Measurements from ENCODE around the gene MN1. TPM values are rescaled to one million over a fixed set of nuclear protein-coding genes. Genes with fewer than 3 reads are reported as not detected.

The MN1 gene
- polyA plus RNA-seq, 4 donors, result 0.81 to 2.6 (median 2.1) TPM; not detected in 1

- Histone ChIP-seq H3K9me3 (ENCODE audit: control insufficient read depth in 2 of 2, insufficient read depth in 1 of 2, low read depth in 1 of 2, low read length in 1 of 2) (no peaks in the 10 kb centered on the region), H3K4me3 (ENCODE audit: low read depth in 1 of 3, low read length in 3 of 3) (no peak overlapping the region), H3K27ac (ENCODE audit: low read depth in 1 of 3, low read length in 2 of 3) (no peak overlapping the region), H3K4me1 (ENCODE audit: control insufficient read depth in 3 of 3, insufficient read depth in 2 of 3, low read depth in 1 of 3, low read length in 2 of 3) (peaks cover 0 to 3% (median 0%) of the 10 kb centered on the region in 3 donors), H3K27me3 (ENCODE audit: control insufficient read depth in 3 of 3, insufficient read depth in 3 of 3, low read length in 3 of 3) (no peaks in the 10 kb centered on the region), H3K36me3 (ENCODE audit: control insufficient read depth in 3 of 3, insufficient read depth in 2 of 3, low read depth in 1 of 3, low read length in 3 of 3) (no peaks in the 10 kb centered on the region)
- FAIRE-seq, result no peak
- no peak for DNase-seq
- 62 to 80% (median 76%) methylated on average over 8 of the region's 8 CpGs for WGBS, 3 donors
Observed at GRCh38 chr22:27709919-27710675, 91.5 kb downstream of the MN1 start.

GRCh38 chr22:27706489-27706888, 95.1 kb downstream of the MN1 start:
- DNase-seq (no peak), FAIRE-seq (no peak)
- H3K9me3 ChIP-seq (ENCODE audit: control insufficient read depth in 2 of 2, insufficient read depth in 1 of 2, low read depth in 1 of 2, low read length in 1 of 2), result peaks cover 0 to 11% of the 10 kb centered on the region in 2 donors
- WGBS, 3 donors, result 81 to 90% (median 89%) methylated on average over 5 of the region's 5 CpGs
- H3K4me3 ChIP-seq (ENCODE audit: low read depth in 1 of 3, low read length in 3 of 3), result no peak overlapping the region
- H3K27me3 ChIP-seq (ENCODE audit: control insufficient read depth in 3 of 3, insufficient read depth in 3 of 3, low read length in 3 of 3), result no peaks in the 10 kb centered on the region
- no peaks in the 10 kb centered on the region for H3K36me3 ChIP-seq (ENCODE audit: control insufficient read depth in 3 of 3, insufficient read depth in 2 of 3, low read depth in 1 of 3, low read length in 3 of 3)
- H3K27ac ChIP-seq (ENCODE audit: low read depth in 1 of 3, low read length in 2 of 3), result no peak overlapping the region
- no peaks in the 10 kb centered on the region for H3K4me1 ChIP-seq (ENCODE audit: control insufficient read depth in 3 of 3, insufficient read depth in 2 of 3, low read depth in 1 of 3, low read length in 2 of 3)

GRCh38 chr22:27705408-27706080, 96.0 kb downstream of the MN1 start:
- no peaks in the 10 kb centered on the region for H3K36me3 ChIP-seq (ENCODE audit: control insufficient read depth in 3 of 3, insufficient read depth in 2 of 3, low read depth in 1 of 3, low read length in 3 of 3)
- H3K4me1 ChIP-seq (ENCODE audit: control insufficient read depth in 3 of 3, insufficient read depth in 2 of 3, low read depth in 1 of 3, low read length in 2 of 3), result no peaks in the 10 kb centered on the region
- no peak overlapping the region for H3K27ac ChIP-seq (ENCODE audit: low read depth in 1 of 3, low read length in 2 of 3)
- no peak overlapping the region for H3K4me3 ChIP-seq (ENCODE audit: low read depth in 1 of 3, low read length in 3 of 3)
- peaks cover 0 to 11% of the 10 kb centered on the region in 2 donors for H3K9me3 ChIP-seq (ENCODE audit: control insufficient read depth in 2 of 2, insufficient read depth in 1 of 2, low read depth in 1 of 2, low read length in 1 of 2)
- DNase-seq (no peak), FAIRE-seq (no peak)
- no peaks in the 10 kb centered on the region for H3K27me3 ChIP-seq (ENCODE audit: control insufficient read depth in 3 of 3, insufficient read depth in 3 of 3, low read length in 3 of 3)
- WGBS, 3 donors, result 50 to 60% (median 56%) methylated on average over 12 of the region's 12 CpGs

- Histone ChIP-seq H3K27me3 (ENCODE audit: control insufficient read depth in 3 of 3, insufficient read depth in 3 of 3, low read length in 3 of 3) (no peaks in the 10 kb centered on the region), H3K4me3 (ENCODE audit: low read depth in 1 of 3, low read length in 3 of 3) (no peak overlapping the region), H3K36me3 (ENCODE audit: control insufficient read depth in 3 of 3, insufficient read depth in 2 of 3, low read depth in 1 of 3, low read length in 3 of 3) (no peaks in the 10 kb centered on the region), H3K9me3 (ENCODE audit: control insufficient read depth in 2 of 2, insufficient read depth in 1 of 2, low read depth in 1 of 2, low read length in 1 of 2) (peaks cover 0 to 11% of the 10 kb centered on the region in 2 donors), H3K4me1 (ENCODE audit: control insufficient read depth in 3 of 3, insufficient read depth in 2 of 3, low read depth in 1 of 3, low read length in 2 of 3) (no peaks in the 10 kb centered on the region), H3K27ac (ENCODE audit: low read depth in 1 of 3, low read length in 2 of 3) (no peak overlapping the region)
- no peak for FAIRE-seq
- no peak for DNase-seq
- 92 to 96% (median 95%) methylated on average over 6 of the region's 6 CpGs for WGBS, 3 donors
Observed at GRCh38 chr22:27704581-27704980, 97.0 kb downstream of the MN1 start.

- Histone ChIP-seq H3K36me3 (ENCODE audit: control insufficient read depth in 3 of 3, insufficient read depth in 2 of 3, low read depth in 1 of 3, low read length in 3 of 3) (no peaks in the 10 kb centered on the region), H3K4me1 (ENCODE audit: control insufficient read depth in 3 of 3, insufficient read depth in 2 of 3, low read depth in 1 of 3, low read length in 2 of 3) (no peaks in the 10 kb centered on the region), H3K27me3 (ENCODE audit: control insufficient read depth in 3 of 3, insufficient read depth in 3 of 3, low read length in 3 of 3) (no peaks in the 10 kb centered on the region), H3K9me3 (ENCODE audit: control insufficient read depth in 2 of 2, insufficient read depth in 1 of 2, low read depth in 1 of 2, low read length in 1 of 2) (peaks cover 0 to 19% of the 10 kb centered on the region in 2 donors), H3K4me3 (ENCODE audit: low read depth in 1 of 3, low read length in 3 of 3) (no peak overlapping the region), H3K27ac (ENCODE audit: low read depth in 1 of 3, low read length in 2 of 3) (no peak overlapping the region)
- FAIRE-seq (no peak), DNase-seq (no peak)
- whole genome bisulfite sequencing, 3 donors, result 64 to 76% (median 68%) methylated on average over 10 of the region's 10 CpGs
Observed at GRCh38 chr22:27699383-27700019, 102.1 kb downstream of the MN1 start.

GRCh38 chr22:27698813-27699212, 102.7 kb downstream of the MN1 start:
- Histone ChIP-seq H3K4me3 (ENCODE audit: low read depth in 1 of 3, low read length in 3 of 3) (no peak overlapping the region), H3K27ac (ENCODE audit: low read depth in 1 of 3, low read length in 2 of 3) (no peak overlapping the region), H3K36me3 (ENCODE audit: control insufficient read depth in 3 of 3, insufficient read depth in 2 of 3, low read depth in 1 of 3, low read length in 3 of 3) (no peaks in the 10 kb centered on the region), H3K4me1 (ENCODE audit: control insufficient read depth in 3 of 3, insufficient read depth in 2 of 3, low read depth in 1 of 3, low read length in 2 of 3) (no peaks in the 10 kb centered on the region), H3K9me3 (ENCODE audit: control insufficient read depth in 2 of 2, insufficient read depth in 1 of 2, low read depth in 1 of 2, low read length in 1 of 2) (peaks cover 0 to 19% of the 10 kb centered on the region in 2 donors), H3K27me3 (ENCODE audit: control insufficient read depth in 3 of 3, insufficient read depth in 3 of 3, low read length in 3 of 3) (no peaks in the 10 kb centered on the region)
- FAIRE-seq (no peak), DNase-seq (no peak)
- 59 to 61% (median 61%) methylated on average over 5 of the region's 5 CpGs for WGBS, 3 donors

Other genes with a start within 250 kb of the MN1 start
- 10 to 100 TPM; 13.2 to 47.5 (median 22.8) TPM for gene PITPNB, start 117.5 kb upstream of the MN1 start, polyA plus RNA-seq